Astrocyte (in vitro differentiated cells and primary cell): Measurements from ENCODE around the gene MLN. TPM values are rescaled to one million over a fixed set of nuclear protein-coding genes. Genes with fewer than 3 reads are reported as not detected.
A peak's percentile ranks its signal among the peaks of the same experiment; 100 is the strongest.

Experiments
- DNase-seq: peaks from one replicate; pipeline ENCODE4 v3.0.0-alpha.2; 2010; ENCODE audit warnings: low read depth
- FAIRE-seq: peaks from 2 replicates; lab custom pipeline; 2011; peaks lifted over from hg19 to GRCh38; lab: Jason Lieb, UNC
- H2AFZ ChIP-seq: 2 replicates; pipeline ENCODE4 v1.6.0; 2012; ENCODE audit warnings: low read depth, low read length, inconsistent platforms
- H3K27ac ChIP-seq: 2 replicates; pipeline ENCODE4 v1.5.1; 2011; ENCODE audit warnings: low read depth, low read length, inconsistent platforms
- H3K27me3 ChIP-seq: 2 replicates; pipeline ENCODE4 v1.6.0; 2011; ENCODE audit warnings: low read length, inconsistent platforms; ENCODE audit not compliant: insufficient read depth
- H3K36me3 ChIP-seq: 2 replicates; pipeline ENCODE4 v1.5.1; 2011; ENCODE audit warnings: low read length, inconsistent platforms; ENCODE audit not compliant: insufficient read depth
- H3K4me1 ChIP-seq: 2 replicates; pipeline ENCODE4 v1.5.1; 2011; ENCODE audit warnings: low read length, inconsistent platforms; ENCODE audit not compliant: insufficient read depth
- H3K4me2 ChIP-seq: 2 replicates; pipeline ENCODE4 v1.6.0; 2012; ENCODE audit warnings: low read length, inconsistent platforms
- H3K4me3 ChIP-seq: 2 replicates; pipeline ENCODE4 v1.5.1; 2011; ENCODE audit warnings: low read depth, mild to moderate bottlenecking, low read length, inconsistent platforms; ENCODE audit not compliant: insufficient read depth
- H3K79me2 ChIP-seq: 2 replicates; pipeline ENCODE4 v1.6.0; 2012; ENCODE audit warnings: mild to moderate bottlenecking, low read length, inconsistent platforms; ENCODE audit not compliant: insufficient read depth
- H3K9ac ChIP-seq: 2 replicates; pipeline ENCODE4 v1.6.0; 2012; ENCODE audit warnings: mild to moderate bottlenecking, low read length, inconsistent platforms
- H3K9me3 ChIP-seq: 2 replicates; pipeline ENCODE4 v1.5.1; 2012; ENCODE audit warnings: low read depth, mild to moderate bottlenecking, low read length, inconsistent platforms; ENCODE audit not compliant: insufficient read depth
- H4K20me1 ChIP-seq: 2 replicates; pipeline ENCODE4 v1.6.0; 2012; ENCODE audit warnings: low read length, inconsistent platforms; ENCODE audit not compliant: insufficient read depth
- H3K27ac Mint-ChIP-seq: one replicate; pipeline ENCODE4 v1.8.0; 2021; ENCODE audit warnings: mild to moderate bottlenecking, mixed read lengths; ENCODE audit not compliant: unreplicated experiment
- H3K27me3 Mint-ChIP-seq: one replicate; pipeline ENCODE4 v1.8.0; 2021; ENCODE audit warnings: low read depth, mixed read lengths; ENCODE audit not compliant: unreplicated experiment
- H3K36me3 Mint-ChIP-seq: one replicate; pipeline ENCODE4 v1.8.0; 2021; ENCODE audit warnings: low read depth, mixed read lengths; ENCODE audit not compliant: unreplicated experiment
- H3K4me1 Mint-ChIP-seq: one replicate; pipeline ENCODE4 v1.8.0; 2021; ENCODE audit warnings: low read depth, mixed read lengths; ENCODE audit not compliant: unreplicated experiment
- H3K4me3 Mint-ChIP-seq: one replicate; pipeline ENCODE4 v1.8.0; 2021; ENCODE audit warnings: mild to moderate bottlenecking, moderate library complexity, mixed read lengths; ENCODE audit not compliant: unreplicated experiment
- H3K9me3 Mint-ChIP-seq: one replicate; pipeline ENCODE4 v1.8.0; 2021; ENCODE audit warnings: mild to moderate bottlenecking, mixed read lengths; ENCODE audit not compliant: unreplicated experiment
- CTCF ChIP-seq: IDR thresholded peaks from 2 replicates; pipeline ENCODE4 v1.5.1; 2011; ENCODE audit warnings: low read depth, mild to moderate bottlenecking, inconsistent platforms, low read length, moderate library complexity; ENCODE audit not compliant: insufficient read depth
- EZH2 ChIP-seq: IDR thresholded peaks from 2 replicates; pipeline ENCODE4 v1.6.1; 2012; ENCODE audit warnings: mild to moderate bottlenecking, low read length, inconsistent platforms; ENCODE audit not compliant: insufficient read depth
- total RNA-seq: library from RNA; stranded (reverse); gene quantifications from 2 replicates; pipeline ENCODE4 v1.2.1, GENCODE V29; 2021

MLN gene
- total RNA-seq, 1 donor from 2014 or later: not detected

- no peak for FAIRE-seq
- H3K4me1 ChIP-seq: no peaks in the 10 kb centered on the region
Measured at GRCh38 chr6:33812669-33813068, 8.9 kb upstream of the MLN start.

GRCh38 chr6:33809594-33809993, 5.8 kb upstream of the MLN start:
- peaks cover 44% of the 10 kb centered on the region for H3K27me3 ChIP-seq

More at GRCh38 chr6:33812669-33813068, 8.9 kb upstream of the MLN start:
- peak; percentile 23 for DNase-seq
- Histone ChIP-seq H4K20me1 (no peaks in the 10 kb centered on the region), H3K36me3 (no peaks in the 10 kb centered on the region), H3K9me3 (no peaks in the 10 kb centered on the region), H3K4me2 (no peak overlapping the region), H3K27me3 (peaks cover 36% of the 10 kb centered on the region), H3K4me3 (no peak overlapping the region), H3K9ac (no peak overlapping the region), H2AFZ (no peak overlapping the region), H3K79me2 (no peaks in the 10 kb centered on the region), H3K27ac (no peak overlapping the region)
- Mint-ChIP-seq H3K4me1 (peaks cover 7% of the 10 kb centered on the region), H3K27ac (no peak overlapping the region), H3K36me3 (no peaks in the 10 kb centered on the region), H3K9me3 (no peaks in the 10 kb centered on the region), H3K27me3 (peaks cover 36% of the 10 kb centered on the region), H3K4me3 (no peak overlapping the region)
- peak; percentile 12 for TF ChIP-seq CTCF
- no peak for TF ChIP-seq EZH2

More at GRCh38 chr6:33809594-33809993, 5.8 kb upstream of the MLN start:
- Mint-ChIP-seq H3K27me3 (peaks cover 35% of the 10 kb centered on the region), H3K36me3 (no peaks in the 10 kb centered on the region), H3K4me1 (peaks cover 8% of the 10 kb centered on the region), H3K4me3 (no peak overlapping the region), H3K27ac (no peak overlapping the region), H3K9me3 (no peaks in the 10 kb centered on the region)
- no peak for DNase-seq
- Histone ChIP-seq H2AFZ (no peak overlapping the region), H3K4me1 (no peaks in the 10 kb centered on the region), H3K79me2 (no peaks in the 10 kb centered on the region), H3K4me3 (no peak overlapping the region), H3K27ac (no peak overlapping the region), H3K9me3 (no peaks in the 10 kb centered on the region), H3K9ac (no peak overlapping the region), H3K36me3 (no peaks in the 10 kb centered on the region), H3K4me2 (no peak overlapping the region), H4K20me1 (no peaks in the 10 kb centered on the region)
- TF ChIP-seq CTCF (no peak), EZH2 (no peak)
- FAIRE-seq: no peak
